ENCODE measurements around the gene CTIF.
"Not testable (repeated sequence)": the region's sequence is repeated elsewhere in the genome, so short reads cannot be mapped to it uniquely, and the experiment has no call there.

DNA sequence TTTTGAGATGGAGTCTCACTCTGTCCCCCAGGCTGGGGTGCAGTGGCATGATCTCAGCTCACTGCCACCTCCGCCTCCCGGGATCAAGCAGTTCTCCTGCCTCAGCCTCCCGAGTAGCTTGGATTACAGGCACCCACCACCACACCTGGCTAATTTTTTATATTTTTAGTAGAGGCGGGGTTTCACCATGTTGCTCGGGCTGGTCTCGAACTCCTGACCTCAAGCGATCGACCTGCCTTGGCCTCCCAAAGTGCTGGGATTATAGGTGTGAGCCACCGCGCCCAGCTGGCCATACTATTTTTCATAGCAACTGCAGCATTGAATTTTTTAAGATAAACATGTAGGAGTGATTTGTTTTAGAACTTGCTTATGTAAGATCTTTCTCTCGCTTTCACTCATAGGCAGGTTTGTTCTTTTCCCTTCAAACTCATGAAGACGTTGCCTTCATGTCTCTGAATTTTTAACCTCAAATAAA is 273.2 kb downstream of the CTIF start:
- TF ChIP-seq EP300 (IDR thresholded peaks at IDR 0.05; ENCODE audit: borderline replicate concordance in 1 of 2, low read depth in 1 of 2, low read length in 1 of 2); RAD21 (IDR thresholded peaks at IDR 0.05; ENCODE audit: low read length): not testable (repeated sequence)
- TF ChIP-seq, protein P1, sequence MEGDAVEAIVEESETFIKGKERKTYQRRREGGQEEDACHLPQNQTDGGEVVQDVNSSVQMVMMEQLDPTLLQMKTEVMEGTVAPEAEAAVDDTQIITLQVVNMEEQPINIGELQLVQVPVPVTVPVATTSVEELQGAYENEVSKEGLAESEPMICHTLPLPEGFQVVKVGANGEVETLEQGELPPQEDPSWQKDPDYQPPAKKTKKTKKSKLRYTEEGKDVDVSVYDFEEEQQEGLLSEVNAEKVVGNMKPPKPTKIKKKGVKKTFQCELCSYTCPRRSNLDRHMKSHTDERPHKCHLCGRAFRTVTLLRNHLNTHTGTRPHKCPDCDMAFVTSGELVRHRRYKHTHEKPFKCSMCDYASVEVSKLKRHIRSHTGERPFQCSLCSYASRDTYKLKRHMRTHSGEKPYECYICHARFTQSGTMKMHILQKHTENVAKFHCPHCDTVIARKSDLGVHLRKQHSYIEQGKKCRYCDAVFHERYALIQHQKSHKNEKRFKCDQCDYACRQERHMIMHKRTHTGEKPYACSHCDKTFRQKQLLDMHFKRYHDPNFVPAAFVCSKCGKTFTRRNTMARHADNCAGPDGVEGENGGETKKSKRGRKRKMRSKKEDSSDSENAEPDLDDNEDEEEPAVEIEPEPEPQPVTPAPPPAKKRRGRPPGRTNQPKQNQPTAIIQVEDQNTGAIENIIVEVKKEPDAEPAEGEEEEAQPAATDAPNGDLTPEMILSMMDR (IDR thresholded peaks at IDR 0.05) = not testable (repeated sequence)

Data from SK-N-SH (cell line).